Adrenal gland (tissue), 12 donors: ENCODE data around the gene APH1B. TPM values are rescaled to one million over a fixed set of nuclear protein-coding genes. Genes with fewer than 3 reads are reported as not detected.

Source experiments
- DNase-seq, 7 donors: peaks; one replicate each; pipeline ENCODE4 v3.0.0-alpha.2; 2019 to 2020
- H3K27ac ChIP-seq, 5 donors: fragments of 200-600 bp; sonication (generic) in 4 of 5; 1 replicate in 3 of 5; 2 replicates in 2 of 5; pipeline versions ENCODE4 v1.5.1 to v1.8.0; 2016 to 2020; ENCODE audit warnings: mild to moderate bottlenecking in 1 of 5
- H3K27me3 ChIP-seq: fragments of 200-600 bp; 2 replicates; pipeline ENCODE4 v1.8.0; 2021
- H3K36me3 ChIP-seq, 2 donors: fragments of 200-600 bp; replicated peaks in 1 of 2; 1 replicate in 1 of 2; 2 replicates in 1 of 2; pipeline versions ENCODE4 v1.5.1 to v1.8.0; 2018 to 2022
- H3K4me1 ChIP-seq, 2 donors: fragments of 200-600 bp; replicated peaks in 1 of 2; 1 replicate in 1 of 2; 2 replicates in 1 of 2; pipeline versions ENCODE4 v1.5.1 to v1.8.0; 2018 to 2021
- H3K4me3 ChIP-seq, 4 donors: fragments of 200-600 bp; sonication (generic) in 3 of 4; one replicate each; pipeline ENCODE4 v1.5.1; 2016 to 2018
- H3K9me3 ChIP-seq, 3 donors: fragments of 200-600 bp; sonication (generic) in 1 of 3; replicated peaks in 1 of 3; 1 replicate in 2 of 3; 2 replicates in 1 of 3; pipeline versions ENCODE4 v1.5.1 to v1.8.0; 2016 to 2021
- CTCF ChIP-seq, 6 experiments: fragments of 450-650 bp in 4 of 6; fragments of 200-600 bp in 2 of 6; sonication (generic) in 1 of 6; IDR thresholded peaks; 1 replicate in 5 of 6; 2 replicates in 1 of 6; pipeline versions ENCODE4 v1.5.1 to v1.8.0; 2016 to 2021; ENCODE audit warnings: antibody characterized with exemption in 6 of 6, mild to moderate bottlenecking in 2 of 6, moderate library complexity in 1 of 6
- POLR2A ChIP-seq, 2 donors: fragments of 450-650 bp; IDR thresholded peaks; one replicate each; pipeline ENCODE4 v1.6.1; 2017; ENCODE audit warnings: antibody characterized with exemption in 2 of 2, mild to moderate bottlenecking in 2 of 2, moderate library complexity in 1 of 2
- WGBS, 4 donors: extraction: QIAGEN DNeasy Blood & Tissue Kit in 2 of 4; methylation state at CpG; one replicate each; pipeline versions ENCODE4 v1.1.5 to v1.1.7; 2013 to 2017; 5-methylcytosine and 5-hydroxymethylcytosine counted together
- intact Hi-C, 2 donors: fragments of 100-400 bp; cut with DNase I; formaldehyde crosslinking; loops; one replicate each; pipeline versions ENCODE4 v1.14.1 to v1.15.0; 2022 to 2023
- polyA plus RNA-seq, 3 donors: library from polyadenylated mRNA; stranded (reverse); fragments of 200-250 nt in 2 of 3; fragments of 350-450 nt in 1 of 3; fragmentation: Illumina TruSeq in 1 of 3; extraction: RNeasy Lipid Tissue Mini Kit (QIAGEN cat#74804) in 1 of 3; gene quantifications; one replicate each; pipeline ENCODE4 v1.2.3, GENCODE V29; 2013 to 2014
- total RNA-seq, 9 donors: library from RNA; depleted of rRNA in 4 of 9; stranded (reverse); fragments of >200 nt in 4 of 9; fragments of 120-200 nt in 1 of 9; fragmentation: NEBNext Ultra II Directional in 1 of 9; extraction: Animal tissue kit (Norgen Biotek cat#: 25700) in 1 of 9; gene quantifications; one replicate each; pipeline versions ENCODE4 v1.1.0 to v1.2.4, GENCODE V29; 2013 to 2023
- donor health status: healthy with polysubstance abuse.
- donor health status: Bipolar disorder and iron deficiency.
- donor health status: DM: yes; HTN: yes; CAD: no.
- donor health status: DM: no; HTN: no; CAD: no.
- donor health status: DM: no; HTN: no; CAD: no.
- donor health status: DM: yes; HTN: yes; CAD: no.

The APH1B gene
- total and polyA plus RNA-seq, 12 donors: 8.3 to 50.3 (median 23.1) TPM

- intact Hi-C loops: loop anchor here (5.0 kb wide), 1 partner anchor 115 kb away; no protein-coding TSS in a partner anchor
- TF ChIP-seq CTCF (IDR thresholded peaks at IDR 0.05) (no peak), POLR2A (IDR thresholded peaks at IDR 0.05) (no peak)
- 79 to 93% (median 82%) methylated on average over 2 of the region's 2 CpGs for WGBS, 4 donors
- Histone ChIP-seq H3K36me3 (peaks cover 0 to 8% of the 10 kb centered on the region in 2 donors), H3K9me3 (no peaks in the 10 kb centered on the region), H3K4me3 (no peak overlapping the region), H3K27me3 (no peaks in the 10 kb centered on the region), H3K4me1 (peaks cover 8 to 11% of the 10 kb centered on the region in 2 donors), H3K27ac (no peak overlapping the region)
- no peak for DNase-seq
Measured at GRCh38 chr15:63287109-63287508, 9.7 kb downstream of the APH1B start.

GRCh38 chr15:63288342-63288741 is 10.9 kb downstream of the APH1B start:
- 27 to 55% (median 45%) methylated on average over 1 of the region's 1 CpG for WGBS, 4 donors
- TF ChIP-seq POLR2A (IDR thresholded peaks at IDR 0.05): no peak
- TF ChIP-seq CTCF (IDR thresholded peaks at IDR 0.05): no peak
- intact Hi-C loops: loop anchor here (5.0 kb wide), 1 partner anchor 114 kb away; no protein-coding TSS in a partner anchor
- no peak overlapping the region for H3K4me3 ChIP-seq
- no peak overlapping the region for H3K27ac ChIP-seq
- peaks cover 0 to 8% of the 10 kb centered on the region in 2 donors for H3K36me3 ChIP-seq
- DNase-seq: no peak
- peaks cover 14 to 16% of the 10 kb centered on the region in 2 donors for H3K4me1 ChIP-seq
- H3K9me3 ChIP-seq: no peaks in the 10 kb centered on the region
- no peaks in the 10 kb centered on the region for H3K27me3 ChIP-seq

- no peak overlapping the region for H3K4me3 ChIP-seq
- 1 to 5% (median 2%) methylated on average over 4 of the region's 4 CpGs for WGBS, 4 donors
Measured at GRCh38 chr15:63288778-63289378, 11.5 kb downstream of the APH1B start.

GRCh38 chr15:63291507-63291906 is 14.1 kb downstream of the APH1B start:
- Histone ChIP-seq H3K4me3 (no peak overlapping the region), H3K4me1 (peaks cover 19 to 23% of the 10 kb centered on the region in 2 donors), H3K27me3 (no peaks in the 10 kb centered on the region), H3K27ac (peak overlapping the region in 4 of 5 donors; percentile 29 to 72 (median 44)), H3K36me3 (peaks cover 0 to 5% of the 10 kb centered on the region in 2 donors), H3K9me3 (no peaks in the 10 kb centered on the region)
- DNase-seq: no peak
- intact Hi-C loops: no loop called here
- TF ChIP-seq POLR2A (IDR thresholded peaks at IDR 0.05): no peak
- TF ChIP-seq CTCF (IDR thresholded peaks at IDR 0.05): no peak

More at GRCh38 chr15:63288778-63289378, 11.5 kb downstream of the APH1B start:
- intact Hi-C loops: loop anchor here (5.0 kb wide), 1 partner anchor 113 kb away; no protein-coding TSS in a partner anchor
- H3K9me3 ChIP-seq: no peaks in the 10 kb centered on the region
- H3K27ac ChIP-seq: no peak overlapping the region
- H3K4me1 ChIP-seq: peaks cover 14 to 16% of the 10 kb centered on the region in 2 donors
- no peak for DNase-seq
- peaks cover 0 to 8% of the 10 kb centered on the region in 2 donors for H3K36me3 ChIP-seq
- TF ChIP-seq POLR2A (IDR thresholded peaks at IDR 0.05): no peak
- TF ChIP-seq CTCF (IDR thresholded peaks at IDR 0.05): peak; percentile 28 to 77 (median 74)
- no peaks in the 10 kb centered on the region for H3K27me3 ChIP-seq
